HG03354 (cell line): ENCODE data around the gene UPB1.
A peak's percentile ranks its signal among the peaks of the same experiment; 100 is the strongest.
"Not testable (repeated sequence)": the region's sequence is repeated elsewhere in the genome, so short reads cannot be mapped to it uniquely, and the experiment has no call there.

ENCODE experiments used
- ATAC-seq: cut with Tn5 transposase; IDR thresholded peaks from one replicate; pipeline ENCODE4 v1.9.1; 2021; ENCODE audit warnings: mild to moderate bottlenecking; ENCODE audit not compliant: unreplicated experiment, poor library complexity, severe bottlenecking

Gene UPB1

DNA sequence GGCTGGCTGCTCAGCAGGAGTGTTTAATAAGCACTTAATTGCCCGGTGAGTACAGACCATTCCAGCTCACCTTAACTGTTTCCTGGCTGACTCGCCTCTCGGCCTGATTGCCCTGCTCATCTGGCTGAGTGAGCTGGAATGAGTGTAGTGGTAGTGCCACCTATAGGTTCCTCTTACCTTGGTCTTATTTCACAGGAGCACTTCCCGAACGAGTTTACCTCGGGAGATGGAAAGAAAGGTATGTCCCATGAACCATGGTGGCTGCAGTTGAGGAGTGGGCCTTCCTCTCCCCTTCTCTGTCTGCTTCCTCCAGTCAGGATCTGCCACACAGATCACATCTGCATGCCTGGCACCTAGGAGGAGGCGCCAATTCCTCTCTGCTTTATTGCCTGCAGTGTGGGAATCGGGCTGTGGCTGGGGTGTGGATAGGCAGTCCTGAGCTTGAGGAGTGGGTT, 26.7 kb downstream of the UPB1 start:
- ATAC-seq: no peak

DNA sequence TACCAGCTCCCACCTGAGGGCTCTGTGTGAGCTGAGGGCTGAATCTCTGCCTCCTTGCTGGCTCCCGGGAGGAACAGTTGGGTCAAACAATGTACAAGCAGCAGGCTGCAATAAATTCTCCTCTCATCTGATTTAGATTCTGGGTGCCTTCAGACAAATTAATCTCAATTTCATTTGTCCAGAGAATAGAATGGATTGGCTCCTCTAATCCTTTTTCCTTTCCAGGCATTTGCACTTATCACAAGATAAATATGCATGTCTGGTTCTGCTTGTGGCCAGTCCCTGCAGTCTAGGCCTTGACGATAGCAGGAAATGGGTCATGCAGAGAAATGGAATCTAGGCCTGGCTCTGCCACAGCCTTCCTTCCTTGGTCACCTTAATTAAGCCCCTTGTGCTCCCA, 28.7 kb downstream of the UPB1 start:
- no peak for ATAC-seq

DNA sequence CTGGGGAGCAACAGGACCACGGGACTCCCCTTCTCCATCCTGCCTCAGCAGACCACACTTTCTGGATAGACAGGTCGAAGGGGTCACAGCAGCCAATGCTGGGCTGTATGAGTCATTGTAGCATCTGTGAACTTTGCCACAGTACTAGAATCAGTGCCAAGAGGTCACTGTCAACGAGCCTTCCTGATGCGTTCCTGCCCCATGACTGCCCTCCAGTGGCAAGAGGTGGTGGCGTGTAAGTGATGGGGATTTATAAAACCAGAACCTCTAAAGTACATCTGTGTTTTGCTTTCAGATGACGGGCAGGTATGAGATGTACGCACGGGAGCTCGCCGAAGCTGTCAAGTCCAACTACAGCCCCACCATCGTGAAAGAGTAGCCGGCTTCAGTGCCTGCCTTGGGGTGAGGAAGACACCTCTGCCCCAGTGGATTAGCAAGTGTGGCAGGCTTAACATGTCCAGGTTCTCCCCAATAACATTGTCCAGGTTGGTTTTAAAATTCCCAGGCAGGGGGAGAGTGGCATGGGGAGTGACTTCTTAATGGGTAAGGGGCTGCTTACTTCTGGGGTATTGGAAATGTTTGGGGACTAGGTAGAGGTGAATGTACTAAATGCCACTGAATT, 30.4 kb downstream of the UPB1 start:
- peak; percentile 78 for ATAC-seq

DNA sequence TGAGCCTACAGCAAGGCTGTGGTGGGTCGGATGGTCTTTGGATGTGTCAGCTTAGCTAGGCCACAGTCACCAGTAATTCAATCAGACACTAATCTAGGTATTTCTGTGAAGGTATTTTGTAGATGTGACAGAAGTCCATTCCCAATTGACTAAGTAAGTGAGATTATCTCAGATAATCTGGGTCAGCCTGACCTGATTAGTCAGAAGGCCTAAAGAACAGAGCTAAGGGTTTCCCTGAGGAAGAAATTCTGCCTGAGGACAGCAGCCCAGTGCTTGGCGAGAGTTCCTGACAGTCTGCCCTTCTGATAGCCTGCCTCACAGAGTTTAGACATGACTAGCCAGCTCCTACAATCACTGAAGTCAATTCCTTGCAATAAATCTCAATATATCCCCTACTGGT, 31.1 kb downstream of the UPB1 start:
- ATAC-seq: no peak

DNA sequence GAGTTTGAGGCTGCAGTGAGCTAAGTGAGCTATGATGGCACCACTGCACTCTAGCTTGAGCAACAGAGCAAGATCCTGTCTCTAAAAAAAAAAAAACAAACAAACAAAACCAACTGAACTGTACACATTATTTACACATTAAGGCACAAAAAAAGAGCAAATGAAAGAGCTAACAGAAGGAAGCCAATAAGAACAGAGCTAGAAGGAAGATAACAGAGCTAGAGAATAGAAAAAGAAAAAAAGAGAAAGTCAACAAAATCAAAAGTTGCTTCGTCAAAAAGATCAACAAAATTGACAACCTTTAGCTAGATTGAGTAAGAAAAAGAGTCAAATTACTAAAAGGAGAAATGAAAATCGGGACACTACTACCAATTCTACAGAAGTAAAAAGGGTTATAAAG, 34.8 kb downstream of the UPB1 start:
- no peak for ATAC-seq

DNA sequence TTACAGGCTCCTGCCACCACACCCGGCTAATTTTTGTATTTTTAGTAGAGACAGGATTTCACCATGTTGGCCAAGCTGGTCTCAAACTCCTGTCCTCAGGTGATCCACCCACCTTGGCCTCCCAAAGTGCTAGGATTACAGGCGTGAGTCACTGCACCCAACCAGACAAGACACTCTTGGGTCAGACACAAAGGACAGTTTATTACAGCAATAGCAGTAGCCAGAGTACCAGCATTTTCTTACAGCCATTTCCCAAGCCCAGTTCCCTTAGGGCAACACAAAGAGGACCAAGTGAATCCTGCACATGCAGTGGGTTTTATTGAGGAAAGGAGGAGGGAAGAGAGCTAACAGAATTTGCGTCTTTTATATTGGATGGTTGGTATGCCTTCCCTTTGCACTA, 35.8 kb downstream of the UPB1 start:
- not testable (repeated sequence) for ATAC-seq

DNA sequence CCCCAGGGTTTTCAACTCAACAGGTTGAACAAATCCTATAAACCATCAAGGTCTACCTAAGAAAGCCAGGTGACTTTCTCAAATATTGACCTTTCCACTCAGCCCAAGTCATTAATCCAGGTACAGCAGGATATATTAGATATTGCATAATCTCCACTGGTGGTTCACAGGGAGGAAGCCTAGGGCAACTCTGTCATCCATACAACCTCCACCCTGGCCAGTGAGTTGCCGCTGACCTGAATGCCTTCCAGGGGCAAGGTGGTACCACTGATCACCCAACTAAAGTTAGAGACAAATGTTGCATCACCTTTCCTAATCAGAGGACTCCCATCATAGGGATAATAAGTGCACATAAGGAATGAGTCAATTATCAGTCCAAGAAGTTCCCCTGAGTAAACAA, 36.9 kb downstream of the UPB1 start:
- ATAC-seq: no peak

DNA sequence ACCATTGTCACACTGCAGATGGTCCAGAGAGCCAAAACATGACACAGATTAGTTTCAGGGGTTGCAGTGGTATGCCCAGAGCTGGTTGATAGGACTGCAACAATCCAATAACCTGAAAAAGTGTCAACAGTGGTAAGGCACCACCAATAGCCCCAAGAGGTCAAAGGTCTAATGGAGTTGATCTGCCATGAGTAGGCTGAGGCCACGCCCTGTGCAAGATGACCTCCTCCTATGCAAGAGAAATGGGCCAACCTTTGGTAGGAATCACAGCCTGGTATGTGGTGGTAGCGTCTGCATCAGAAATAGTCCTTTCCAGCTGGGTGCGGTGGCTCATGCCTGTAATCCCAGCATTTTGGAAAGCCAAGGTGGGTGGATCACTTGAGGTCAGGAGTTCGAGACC, 40.2 kb downstream of the UPB1 start:
- ATAC-seq: no peak

DNA sequence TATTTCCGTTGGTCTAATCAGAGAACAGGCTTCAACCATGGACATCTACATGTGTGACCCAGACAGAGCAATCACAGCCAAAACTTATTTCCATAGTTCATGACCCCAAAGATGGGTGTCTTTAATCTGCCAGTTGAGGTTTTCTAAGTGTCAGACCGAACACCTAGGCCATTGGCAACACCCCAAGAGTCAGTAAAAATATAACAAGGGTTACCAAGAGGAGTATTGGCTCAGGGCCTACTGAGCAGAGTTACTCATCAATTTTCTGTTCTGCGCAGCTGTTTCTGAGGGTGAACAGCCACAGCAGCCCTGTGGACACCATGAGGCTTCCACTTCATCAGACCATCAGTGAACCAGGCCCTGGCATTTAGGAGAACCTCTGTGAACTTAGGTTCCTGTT, 41.0 kb downstream of the UPB1 start:
- no peak for ATAC-seq

DNA sequence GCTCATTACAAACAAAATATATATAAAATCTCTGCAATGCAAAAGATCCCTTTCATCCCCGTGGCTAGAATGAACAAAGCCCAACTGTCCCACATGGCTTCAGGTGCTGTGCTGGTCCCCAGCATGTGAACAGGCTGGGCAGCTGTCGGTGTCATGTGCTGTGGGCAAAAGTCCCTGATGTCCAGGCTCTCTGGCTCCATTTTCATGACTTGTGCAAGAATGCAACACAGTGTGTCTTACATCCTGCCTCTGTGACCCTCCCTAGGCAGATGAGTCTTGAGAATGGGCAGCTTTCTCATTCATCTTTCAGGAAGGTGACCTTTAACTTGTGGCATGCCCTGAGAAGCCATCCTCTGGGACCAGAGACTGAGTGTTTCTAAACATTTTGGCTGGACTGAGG, 45.3 kb downstream of the UPB1 start:
- ATAC-seq: no peak

DNA sequence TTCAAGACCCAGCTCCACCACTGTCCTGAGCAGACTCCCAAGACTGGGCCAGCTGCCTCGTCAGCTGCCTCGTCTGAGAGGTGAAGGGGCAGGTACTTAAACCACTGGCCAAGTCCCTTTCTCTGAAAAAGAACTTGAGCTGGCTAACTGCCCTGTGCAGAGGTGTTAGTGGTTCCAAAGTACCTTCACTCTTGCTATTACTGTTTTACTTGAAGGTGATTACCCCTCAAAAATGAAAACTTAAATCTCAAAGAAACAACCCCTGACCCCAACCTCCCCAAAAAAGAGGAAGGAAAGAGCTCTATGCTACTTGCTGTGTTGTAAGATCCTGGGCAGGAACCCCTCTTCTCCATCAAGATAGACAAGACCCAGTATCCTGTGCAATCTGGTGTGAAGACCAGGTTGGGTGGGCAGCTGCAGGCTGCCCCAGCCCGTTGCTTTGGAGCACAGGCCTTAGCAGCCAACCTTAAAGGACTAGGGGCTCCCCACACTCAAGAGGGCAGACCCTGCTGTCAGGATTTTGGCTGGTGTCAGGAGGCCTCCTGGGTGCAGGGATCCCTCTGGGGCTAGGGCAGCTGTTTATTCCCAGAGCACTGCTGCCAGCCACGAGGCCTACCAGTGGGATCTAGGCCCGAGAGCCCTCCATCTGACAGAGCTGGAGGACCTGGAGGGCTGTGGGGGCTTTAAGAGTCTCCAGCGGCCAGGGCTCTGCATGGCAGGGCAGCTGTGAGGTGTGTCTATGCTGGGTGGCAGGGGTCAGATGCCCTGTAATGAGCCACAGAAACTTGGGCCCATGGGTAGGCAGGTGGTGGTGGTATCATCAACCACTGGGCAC, 46.8 kb downstream of the UPB1 start:
- ATAC-seq: no peak

DNA sequence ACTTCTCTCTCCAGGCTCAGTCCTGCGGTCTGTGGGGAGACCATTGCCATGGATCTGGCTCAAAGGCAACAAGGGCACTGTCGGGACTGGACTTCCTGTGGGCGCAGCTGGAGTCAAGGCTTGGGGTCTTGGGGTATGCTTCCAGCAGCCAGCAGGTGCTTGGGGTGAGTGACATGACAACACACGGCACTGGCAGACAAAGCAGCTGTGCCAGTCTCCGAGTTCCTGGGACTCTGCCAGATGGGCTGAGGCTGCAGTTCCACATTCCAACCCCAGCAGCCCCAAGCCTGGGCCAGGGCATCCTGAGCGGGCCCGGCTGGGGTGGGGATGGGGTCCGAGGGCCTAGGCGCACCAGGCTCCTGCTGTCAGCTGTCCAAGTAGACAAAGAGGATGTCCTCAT, 47.5 kb downstream of the UPB1 start:
- ATAC-seq: no peak

DNA sequence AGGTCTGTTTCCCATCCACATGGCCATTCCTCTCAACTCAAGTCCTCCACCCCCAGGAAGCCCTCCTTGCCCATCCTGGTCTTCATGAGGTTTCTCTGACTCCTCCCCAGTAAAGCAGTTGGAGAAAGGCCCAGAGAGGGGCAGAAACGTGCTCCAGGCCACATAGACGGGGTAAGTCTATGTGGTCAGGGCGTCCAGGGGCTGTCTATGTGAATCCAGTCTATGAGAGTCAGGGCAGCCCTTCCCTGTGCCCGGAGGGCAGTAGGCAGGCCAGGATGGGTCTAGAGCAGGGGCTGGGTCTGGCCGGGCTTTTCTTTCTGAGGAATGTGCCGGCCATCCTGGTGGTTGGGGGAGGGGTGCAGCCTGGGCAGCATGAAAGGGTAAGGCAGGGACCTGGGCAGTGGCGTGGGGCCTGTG, 48.1 kb downstream of the UPB1 start:
- ATAC-seq: no peak

DNA sequence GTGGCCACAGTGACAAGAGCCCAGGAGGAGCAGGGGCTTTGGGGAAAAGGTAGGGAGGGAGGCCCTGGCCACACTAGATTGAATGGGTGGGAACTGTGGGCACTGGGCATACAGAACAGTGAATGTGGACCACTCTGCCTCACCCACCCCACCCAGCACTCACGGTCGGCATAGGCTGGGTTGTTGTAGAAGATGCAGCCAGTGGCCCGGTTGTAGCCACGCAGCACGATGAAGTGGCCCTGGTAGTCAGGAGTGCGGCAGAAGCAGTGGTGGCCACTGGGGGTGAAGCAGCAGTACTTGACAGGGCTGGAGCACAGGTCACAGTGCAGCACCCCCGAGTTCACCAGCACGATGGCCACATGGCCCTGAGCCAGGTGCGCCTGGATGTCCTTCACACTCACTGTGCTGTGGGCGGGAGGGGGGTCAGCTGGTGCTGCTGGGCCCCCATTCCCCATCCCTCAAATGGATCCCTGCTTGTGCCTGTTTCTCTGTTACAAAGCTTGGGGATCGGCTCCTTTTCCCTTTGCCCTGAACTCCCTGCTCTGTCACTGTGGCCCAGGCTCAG, 48.6 kb downstream of the UPB1 start:
- ATAC-seq: no peak

DNA sequence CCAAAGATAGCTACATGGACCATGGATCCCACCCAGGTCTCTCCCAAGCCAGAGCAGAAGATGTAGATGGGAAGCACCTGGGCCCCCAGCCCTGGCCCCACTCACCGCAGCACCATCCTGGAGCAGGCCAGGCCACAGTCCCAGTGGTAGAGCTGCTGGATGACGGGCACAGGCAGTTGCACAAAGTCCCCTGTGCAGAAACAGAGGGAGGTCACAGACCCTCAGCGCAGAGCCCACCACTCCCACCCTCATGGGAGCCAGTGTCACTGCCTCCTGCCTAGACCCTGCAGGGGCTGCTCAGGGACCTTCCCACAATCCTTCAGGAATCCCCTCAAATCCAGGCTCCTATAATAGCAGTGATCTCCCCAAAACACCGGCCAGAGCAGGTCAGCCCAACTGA, 53.7 kb downstream of the UPB1 start:
- no peak for ATAC-seq

DNA sequence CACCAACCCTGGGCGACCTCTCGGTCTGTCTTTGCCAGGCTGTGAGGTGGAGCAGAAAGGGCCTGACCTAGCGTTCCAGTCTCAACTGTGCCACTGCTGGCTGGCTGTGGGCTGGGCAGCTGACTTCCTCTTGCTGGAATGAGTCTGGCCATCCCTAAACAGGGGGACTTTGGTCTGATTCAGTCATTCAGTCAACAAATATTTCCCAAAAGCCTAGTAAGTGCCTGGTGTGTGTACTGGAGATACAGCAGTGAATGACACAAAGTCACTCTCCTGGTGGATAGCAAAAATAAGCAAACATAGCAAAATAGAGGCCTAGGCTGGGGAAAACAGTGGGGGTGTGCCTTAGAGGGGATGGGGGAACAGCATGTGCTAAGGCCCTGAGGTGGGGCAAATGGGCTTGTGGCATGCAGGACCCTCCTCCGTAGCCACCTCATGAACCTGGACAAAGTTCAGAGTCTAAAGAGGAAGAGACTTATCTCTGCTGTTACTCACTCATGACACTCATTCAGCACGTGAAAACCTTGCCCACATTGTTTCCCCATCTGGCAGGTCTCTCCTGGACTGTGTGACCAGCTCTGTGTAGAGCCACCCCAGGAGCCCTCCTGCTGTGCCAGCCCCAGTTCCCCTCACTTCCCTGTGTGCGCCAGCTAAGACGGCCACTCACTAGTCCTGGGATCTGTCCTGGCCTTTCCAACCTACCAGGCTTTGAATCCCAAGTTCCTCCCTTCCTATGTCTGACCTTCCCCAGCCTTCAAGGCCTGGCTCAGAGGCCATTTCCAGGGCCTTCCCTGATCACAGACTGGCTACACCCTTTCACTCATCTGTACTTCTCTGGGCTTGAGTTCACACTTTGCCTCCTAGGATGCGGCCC, 55.1 kb downstream of the UPB1 start:
- no peak for ATAC-seq

DNA sequence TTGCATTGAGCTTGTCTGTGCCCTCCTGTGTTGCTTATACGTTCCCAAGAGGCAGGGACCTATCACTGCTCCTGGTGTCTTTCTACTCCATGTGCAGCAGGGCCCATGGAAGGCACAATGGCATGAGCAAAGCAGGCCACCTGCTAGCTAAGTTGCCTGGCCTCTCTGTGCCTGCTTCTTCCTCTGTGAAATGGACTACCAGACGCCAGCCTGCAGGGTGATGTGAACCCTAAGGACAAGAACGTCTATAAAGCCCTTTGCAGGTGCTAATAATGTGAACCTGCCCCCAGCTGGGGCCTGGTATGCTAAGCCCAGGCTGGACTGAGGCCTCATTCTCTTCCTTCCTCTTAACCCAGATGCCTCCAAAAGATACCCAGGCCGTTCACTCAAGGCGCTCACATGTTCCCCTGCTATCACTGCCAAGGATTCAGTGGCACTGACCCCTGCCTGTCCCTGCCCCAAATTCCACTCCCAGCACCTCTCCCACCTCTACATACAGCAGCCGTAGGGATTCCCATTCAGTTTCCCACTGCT, 55.8 kb downstream of the UPB1 start:
- no peak for ATAC-seq

DNA sequence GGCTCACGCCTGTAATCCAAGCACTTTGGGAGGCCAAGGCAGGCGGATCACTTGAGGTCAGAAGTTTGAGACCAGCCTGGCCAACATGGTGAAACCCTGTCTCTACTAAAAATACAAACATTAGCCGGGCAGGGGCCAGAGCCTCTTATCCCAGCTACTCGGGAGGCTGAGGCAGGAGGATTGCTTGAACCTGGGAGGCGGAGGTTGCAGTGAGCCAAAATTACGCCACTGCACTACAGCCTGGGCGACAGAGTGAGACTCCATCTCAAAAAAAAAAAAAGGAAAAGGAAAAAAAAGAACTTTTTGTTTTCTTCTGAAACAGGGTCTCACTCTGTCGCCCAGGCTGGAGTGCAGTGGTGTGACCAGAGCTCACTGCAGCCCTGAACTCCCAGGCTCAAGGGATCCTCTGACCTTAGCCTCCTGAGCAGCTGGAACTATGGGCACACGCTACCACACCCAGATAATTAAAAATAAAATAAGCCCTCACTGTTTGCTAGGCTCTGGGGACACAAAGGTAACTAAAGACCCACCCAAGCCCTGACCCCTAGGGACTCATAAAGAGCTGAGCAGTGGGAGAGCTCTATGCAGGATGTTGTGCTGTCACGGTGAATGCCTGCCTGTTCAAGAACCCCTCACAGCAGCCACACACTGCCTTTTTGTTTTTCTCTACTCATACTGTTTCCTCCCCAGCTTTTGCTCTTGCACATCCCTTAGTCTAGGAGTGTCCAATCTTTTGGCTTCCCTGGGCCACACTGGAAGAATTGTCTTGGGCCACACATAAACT, 57.6 kb downstream of the UPB1 start:
- ATAC-seq: not testable (repeated sequence)

DNA sequence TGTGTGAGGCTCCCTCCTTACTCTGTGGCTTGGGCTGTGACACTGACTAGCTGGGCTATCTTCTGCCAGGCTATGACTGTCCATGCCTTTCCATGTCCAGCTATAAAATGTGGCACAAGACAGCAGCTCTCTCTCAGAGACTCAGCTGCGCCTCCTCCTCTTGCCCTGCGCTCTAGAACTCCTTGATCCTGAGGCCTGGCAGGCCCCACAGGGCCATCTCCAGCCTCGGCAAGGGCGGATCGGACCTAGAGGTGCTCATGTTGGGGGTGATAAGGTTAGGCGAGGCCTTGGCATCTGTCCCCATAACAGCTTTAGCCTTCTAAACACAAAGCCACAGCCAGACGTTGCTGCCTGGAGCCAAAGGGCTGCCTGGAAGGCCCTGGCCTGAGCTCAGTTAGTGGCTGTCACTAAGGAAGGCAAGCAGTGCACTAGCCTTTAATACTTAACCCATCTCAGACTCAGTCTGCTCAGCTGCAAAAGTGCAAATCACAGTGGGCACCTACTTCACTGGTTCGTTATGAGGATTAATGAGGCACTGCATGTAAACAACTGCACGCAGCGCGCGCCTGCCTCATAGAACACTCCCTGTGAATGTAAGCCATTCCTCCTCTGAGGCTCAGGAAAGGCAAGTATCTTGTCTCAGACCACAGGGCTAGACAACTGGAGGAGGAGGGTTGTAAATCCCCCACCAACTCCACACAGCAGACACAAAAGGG, 58.6 kb downstream of the UPB1 start:
- ATAC-seq: no peak
